Lower leg skin (tissue), 3 donors: Measurements from ENCODE around the gene CUL4A.

Source experiments
- POLR2A ChIP-seq, 2 donors: fragments of 450-650 bp; IDR thresholded peaks; one replicate each; pipeline ENCODE4 v1.6.1; 2016 to 2017; ENCODE audit warnings: antibody characterized with exemption in 2 of 2, mild to moderate bottlenecking in 1 of 2, moderate library complexity in 1 of 2
- TF ChIP-seq, protein P1 (sequence below), 3 donors: fragments of 450-650 bp; IDR thresholded peaks; one replicate each; pipeline ENCODE4 v1.5.1; 2016; ENCODE audit warnings: antibody characterized with exemption in 3 of 3, mild to moderate bottlenecking in 3 of 3, moderate library complexity in 2 of 3

GRCh38 chr13:113302986-113303385, 93.6 kb downstream of the CUL4A start:
- TF ChIP-seq, protein P1, sequence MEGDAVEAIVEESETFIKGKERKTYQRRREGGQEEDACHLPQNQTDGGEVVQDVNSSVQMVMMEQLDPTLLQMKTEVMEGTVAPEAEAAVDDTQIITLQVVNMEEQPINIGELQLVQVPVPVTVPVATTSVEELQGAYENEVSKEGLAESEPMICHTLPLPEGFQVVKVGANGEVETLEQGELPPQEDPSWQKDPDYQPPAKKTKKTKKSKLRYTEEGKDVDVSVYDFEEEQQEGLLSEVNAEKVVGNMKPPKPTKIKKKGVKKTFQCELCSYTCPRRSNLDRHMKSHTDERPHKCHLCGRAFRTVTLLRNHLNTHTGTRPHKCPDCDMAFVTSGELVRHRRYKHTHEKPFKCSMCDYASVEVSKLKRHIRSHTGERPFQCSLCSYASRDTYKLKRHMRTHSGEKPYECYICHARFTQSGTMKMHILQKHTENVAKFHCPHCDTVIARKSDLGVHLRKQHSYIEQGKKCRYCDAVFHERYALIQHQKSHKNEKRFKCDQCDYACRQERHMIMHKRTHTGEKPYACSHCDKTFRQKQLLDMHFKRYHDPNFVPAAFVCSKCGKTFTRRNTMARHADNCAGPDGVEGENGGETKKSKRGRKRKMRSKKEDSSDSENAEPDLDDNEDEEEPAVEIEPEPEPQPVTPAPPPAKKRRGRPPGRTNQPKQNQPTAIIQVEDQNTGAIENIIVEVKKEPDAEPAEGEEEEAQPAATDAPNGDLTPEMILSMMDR (IDR thresholded peaks at IDR 0.05) = no peak
- TF ChIP-seq POLR2A (IDR thresholded peaks at IDR 0.05) = no peak
